ENCODE measurements around the gene SOWAHC. TPM values are rescaled to one million over a fixed set of nuclear protein-coding genes. Genes with fewer than 3 reads are reported as not detected.

The SOWAHC gene
- total and polyA plus RNA-seq, 2 of the 13 experiments (the other 11 are each of a cell fraction or from before 2014, with no cell fraction given): 21.2 to 22.5 TPM

- TF ChIP-seq SMYD3 (CRISPR knock-in tag; IDR thresholded peaks at IDR 0.05) (0 out of 2 replicates have a peak, but pooled peaks have one; percentile 42), POLR2A (IDR thresholded peaks at IDR 0.05; ENCODE audit: insufficient read depth in 1 of 2, low read depth in 2 of 2, low read length in 2 of 2) (no peak), JDP2 (CRISPR knock-in tag; IDR thresholded peaks at IDR 0.05; ENCODE audit: borderline replicate concordance) (no peak), ZC3H13 (CRISPR knock-in tag; IDR thresholded peaks at IDR 0.05) (no peak), ZNF704 (CRISPR knock-in tag; IDR thresholded peaks at IDR 0.05; ENCODE audit: borderline replicate concordance) (no peak), ZKSCAN1 (IDR thresholded peaks at IDR 0.05; ENCODE audit: low read length) (no peak), MZF1 (CRISPR knock-in tag; IDR thresholded peaks at IDR 0.05; ENCODE audit: borderline replicate concordance) (0 out of 2 replicates have a peak, but pooled peaks have one; percentile 70), HMGA1 (CRISPR knock-in tag; conservative IDR thresholded peaks at IDR 0.05) (no peak), GATAD1 (CRISPR knock-in tag; IDR thresholded peaks at IDR 0.05) (peak; percentile 64), SNAI1 (CRISPR knock-in tag; IDR thresholded peaks at IDR 0.05; ENCODE audit: borderline replicate concordance) (0 out of 2 replicates have a peak, but pooled peaks have one; percentile 34), HOMEZ (CRISPR knock-in tag; IDR thresholded peaks at IDR 0.05; ENCODE audit: low read depth) (peak; percentile 37; the same call in 1 of the 2 replicates), SCMH1 (CRISPR knock-in tag; IDR thresholded peaks at IDR 0.05; ENCODE audit: borderline replicate concordance) (no peak), ZNF773 (CRISPR knock-in tag; IDR thresholded peaks at IDR 0.05; ENCODE audit: borderline replicate concordance) (no peak), SKIL (CRISPR knock-in tag; IDR thresholded peaks at IDR 0.05; ENCODE audit: borderline replicate concordance) (no peak), SMAD3 (CRISPR knock-in tag; IDR thresholded peaks at IDR 0.05) (0 out of 2 replicates have a peak, but pooled peaks have one; percentile 20), ZBTB46 (CRISPR knock-in tag; IDR thresholded peaks at IDR 0.05; ENCODE audit: borderline replicate concordance) (0 out of 2 replicates have a peak, but pooled peaks have one; percentile 24)
- TF ChIP-seq, protein P1, sequence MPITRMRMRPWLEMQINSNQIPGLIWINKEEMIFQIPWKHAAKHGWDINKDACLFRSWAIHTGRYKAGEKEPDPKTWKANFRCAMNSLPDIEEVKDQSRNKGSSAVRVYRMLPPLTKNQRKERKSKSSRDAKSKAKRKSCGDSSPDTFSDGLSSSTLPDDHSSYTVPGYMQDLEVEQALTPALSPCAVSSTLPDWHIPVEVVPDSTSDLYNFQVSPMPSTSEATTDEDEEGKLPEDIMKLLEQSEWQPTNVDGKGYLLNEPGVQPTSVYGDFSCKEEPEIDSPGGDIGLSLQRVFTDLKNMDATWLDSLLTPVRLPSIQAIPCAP (CRISPR knock-in tag; IDR thresholded peaks at IDR 0.05; ENCODE audit: low read depth): no peak
- TF ChIP-seq, protein P2, sequence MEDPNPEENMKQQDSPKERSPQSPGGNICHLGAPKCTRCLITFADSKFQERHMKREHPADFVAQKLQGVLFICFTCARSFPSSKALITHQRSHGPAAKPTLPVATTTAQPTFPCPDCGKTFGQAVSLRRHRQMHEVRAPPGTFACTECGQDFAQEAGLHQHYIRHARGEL (CRISPR knock-in tag; IDR thresholded peaks at IDR 0.05): 0 out of 2 replicates have a peak, but pooled peaks have one; percentile 65
- TF ChIP-seq, protein P3, sequence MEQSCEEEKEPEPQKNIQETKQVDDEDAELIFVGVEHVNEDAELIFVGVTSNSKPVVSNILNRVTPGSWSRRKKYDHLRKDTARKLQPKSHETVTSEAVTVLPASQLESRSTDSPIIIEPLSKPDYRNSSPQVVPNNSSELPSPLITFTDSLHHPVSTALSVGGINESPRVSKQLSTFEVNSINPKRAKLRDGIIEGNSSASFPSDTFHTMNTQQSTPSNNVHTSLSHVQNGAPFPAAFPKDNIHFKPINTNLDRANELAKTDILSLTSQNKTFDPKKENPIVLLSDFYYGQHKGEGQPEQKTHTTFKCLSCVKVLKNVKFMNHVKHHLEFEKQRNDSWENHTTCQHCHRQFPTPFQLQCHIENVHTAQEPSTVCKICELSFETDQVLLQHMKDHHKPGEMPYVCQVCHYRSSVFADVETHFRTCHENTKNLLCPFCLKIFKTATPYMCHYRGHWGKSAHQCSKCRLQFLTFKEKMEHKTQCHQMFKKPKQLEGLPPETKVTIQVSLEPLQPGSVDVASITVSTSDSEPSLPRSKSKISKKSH (CRISPR knock-in tag; IDR thresholded peaks at IDR 0.05; ENCODE audit: borderline replicate concordance): no peak
Measured at GRCh38 chr2:109632158-109632789, 18.1 kb downstream of the SOWAHC start (continued).
